Mesenteric fat pad (tissue), 1 donor: ENCODE results near the gene UBE2D1. TPM values are rescaled to one million over a fixed set of nuclear protein-coding genes. Genes with fewer than 3 reads are reported as not detected.

ENCODE experiments used
- total RNA-seq: library from RNA; stranded (reverse); fragmentation: NEBNext Ultra II Directional; extraction: Animal tissue kit (Norgen Biotek cat#: 25700); gene quantifications from one replicate; pipeline ENCODE4 v1.2.1, GENCODE V29; 2021
- donor health status: DM: yes; HTN: yes; CAD: no.

The UBE2D1 gene
- total RNA-seq, 1 donor from 2014 or later: 18.7 TPM

Other genes with a start within 250 kb of the UBE2D1 start
- 5.7 TPM for gene IPMK, start 67.1 kb upstream of the UBE2D1 start, total RNA-seq
- 23.2 TPM for gene CISD1, start 65.8 kb upstream of the UBE2D1 start, total RNA-seq
- gene TFAM, start 50.4 kb downstream of the UBE2D1 start, total RNA-seq: 27.9 TPM
- gene BICC1, start 177.9 kb downstream of the UBE2D1 start, total RNA-seq: 17.0 TPM